Activated CD4-positive, alpha-beta T cell treated with anti-CD3 and anti-CD28 coated beads, Interleukin-2, amount 10 ng/mL, durations not matched to agents 7 days and 5 days (primary cell): ENCODE measurements around the gene OLFM1. TPM values are rescaled to one million over a fixed set of nuclear protein-coding genes. Genes with fewer than 3 reads are reported as not detected.
"Not testable (repeated sequence)": the region's sequence is repeated elsewhere in the genome, so short reads cannot be mapped to it uniquely, and the experiment has no call there.

Experiments
- CTCF ChIA-PET: fragments of 350-600 bp; sonication (Branson Sonifier 250); formaldehyde crosslinking; loops from one replicate; lab custom pipeline; 2021; ENCODE audit warnings: antibody characterized with exemption; lab: Charles Lee
- POLR2A ChIA-PET: fragments of 350-600 bp; sonication (Branson Sonifier 250); formaldehyde crosslinking; loops from one replicate; lab custom pipeline; 2021; ENCODE audit warnings: antibody characterized with exemption; lab: Charles Lee
- DNase-seq: peaks from one replicate; pipeline ENCODE4 v3.0.0-alpha.2; 2020
- H3K27ac Mint-ChIP-seq: one replicate; pipeline ENCODE4 v1.8.0; 2021; ENCODE audit warnings: mild to moderate bottlenecking, moderate library complexity, mixed read lengths
- H3K27me3 Mint-ChIP-seq: one replicate; pipeline ENCODE4 v1.8.0; 2021; ENCODE audit warnings: mixed read lengths
- H3K36me3 Mint-ChIP-seq: one replicate; pipeline ENCODE4 v1.8.0; 2021; ENCODE audit warnings: low read depth, mixed read lengths
- H3K4me1 Mint-ChIP-seq: one replicate; pipeline ENCODE4 v1.8.0; 2021; ENCODE audit warnings: mixed read lengths
- H3K4me3 Mint-ChIP-seq: one replicate; pipeline ENCODE4 v1.8.0; 2021; ENCODE audit warnings: mild to moderate bottlenecking, moderate library complexity, mixed read lengths
- H3K9me3 Mint-ChIP-seq: one replicate; pipeline ENCODE4 v1.8.0; 2021; ENCODE audit warnings: mixed read lengths
- total RNA-seq, 2 experiments: library from RNA; stranded (reverse); gene quantifications; one replicate each; pipeline ENCODE4 v1.2.3, GENCODE V29; 2021

The OLFM1 gene
- total RNA-seq, 2 experiments from 2014 or later, result not detected

DNA sequence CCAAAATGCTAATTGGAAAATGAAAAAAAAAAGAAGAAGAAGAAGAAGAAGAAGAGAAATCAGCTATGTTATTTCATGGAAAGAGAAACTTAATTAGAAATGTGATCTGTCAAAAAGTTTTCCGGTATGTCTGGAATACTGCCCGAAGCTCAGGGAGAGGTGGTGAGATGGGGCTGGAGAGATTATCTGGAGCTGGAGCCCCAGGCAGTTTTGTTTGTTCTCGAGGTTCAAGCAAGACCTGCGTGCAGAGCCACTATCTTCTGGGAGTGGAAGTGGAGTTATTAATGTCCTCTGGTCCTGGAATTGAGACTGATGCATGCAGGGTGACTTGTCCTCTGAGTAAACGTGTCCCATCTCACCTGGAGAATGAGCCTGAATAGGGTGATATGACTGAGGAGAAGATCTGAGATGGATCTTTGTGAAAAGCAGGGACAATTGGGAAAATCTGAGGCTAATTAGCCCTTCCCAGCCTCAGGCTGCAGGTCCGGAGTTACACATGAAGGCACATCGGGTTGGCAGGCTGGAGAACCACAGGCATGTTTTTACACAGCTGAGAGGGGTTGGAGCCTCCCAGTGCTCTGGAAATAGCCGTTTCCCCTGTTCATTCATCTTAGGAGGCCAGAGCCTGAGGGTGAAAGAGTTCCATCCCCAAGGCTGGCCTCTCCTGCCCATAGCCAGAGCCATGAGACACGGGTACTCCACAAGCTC lies 70.5 kb downstream of the OLFM1 start:
- no peak overlapping the region for H3K27ac Mint-ChIP-seq
- no peak for DNase-seq
- H3K4me3 Mint-ChIP-seq, result no peak overlapping the region
- no peaks in the 10 kb centered on the region for H3K36me3 Mint-ChIP-seq
- ChIA-PET CTCF (no interaction called here), POLR2A (no interaction called here)
- no peaks in the 10 kb centered on the region for H3K9me3 Mint-ChIP-seq
- H3K4me1 Mint-ChIP-seq, result no peaks in the 10 kb centered on the region
- H3K27me3 Mint-ChIP-seq, result no peaks in the 10 kb centered on the region

DNA sequence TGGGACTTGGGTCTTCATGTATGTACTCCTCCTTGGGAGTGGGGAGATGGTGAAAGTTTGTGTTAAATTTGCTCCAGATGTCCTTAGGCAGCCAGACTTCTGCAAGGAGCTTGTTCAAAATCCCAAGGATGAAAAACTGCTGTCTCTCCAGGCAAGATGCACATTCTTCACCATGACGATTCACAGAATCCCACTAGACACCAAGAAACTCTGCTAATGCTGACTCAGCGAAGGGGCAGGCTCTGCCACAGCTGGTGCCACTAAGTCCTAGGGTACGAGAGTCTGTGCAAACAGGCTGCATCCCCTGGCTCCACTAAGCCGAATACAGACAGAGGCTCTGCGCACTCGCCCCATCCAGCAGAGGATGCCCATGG lies 71.1 kb downstream of the OLFM1 start:
- Mint-ChIP-seq H3K4me1 (no peaks in the 10 kb centered on the region), H3K9me3 (no peaks in the 10 kb centered on the region), H3K36me3 (no peaks in the 10 kb centered on the region), H3K27me3 (no peaks in the 10 kb centered on the region), H3K27ac (no peak overlapping the region), H3K4me3 (no peak overlapping the region)
- CTCF ChIA-PET, result no interaction called here
- POLR2A ChIA-PET, result no interaction called here
- no peak for DNase-seq

DNA sequence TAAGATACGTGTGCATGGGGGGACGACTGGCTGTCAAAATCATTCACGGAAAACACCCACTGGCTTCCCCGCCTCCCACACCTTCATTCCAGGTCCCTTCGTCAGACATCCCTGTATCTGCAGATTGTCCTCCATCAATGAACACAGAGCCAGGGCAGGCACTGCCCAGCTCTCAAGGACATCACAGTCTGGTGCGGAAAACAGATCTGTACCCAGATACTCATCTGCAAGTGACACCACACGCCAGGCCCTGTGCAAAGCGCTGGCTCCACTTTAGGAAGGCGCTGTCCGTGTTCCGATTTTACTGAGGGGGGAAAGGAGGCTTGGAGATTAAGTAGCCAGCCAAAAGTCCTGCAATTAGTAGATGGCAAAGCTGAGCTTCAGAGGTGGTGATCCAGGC lies 72.3 kb downstream of the OLFM1 start:
- Mint-ChIP-seq H3K4me3 (no peak overlapping the region), H3K27ac (no peak overlapping the region), H3K4me1 (no peaks in the 10 kb centered on the region), H3K36me3 (no peaks in the 10 kb centered on the region), H3K27me3 (no peaks in the 10 kb centered on the region), H3K9me3 (no peaks in the 10 kb centered on the region)
- no peak for DNase-seq
- ChIA-PET POLR2A (no interaction called here), CTCF (no interaction called here)

DNA sequence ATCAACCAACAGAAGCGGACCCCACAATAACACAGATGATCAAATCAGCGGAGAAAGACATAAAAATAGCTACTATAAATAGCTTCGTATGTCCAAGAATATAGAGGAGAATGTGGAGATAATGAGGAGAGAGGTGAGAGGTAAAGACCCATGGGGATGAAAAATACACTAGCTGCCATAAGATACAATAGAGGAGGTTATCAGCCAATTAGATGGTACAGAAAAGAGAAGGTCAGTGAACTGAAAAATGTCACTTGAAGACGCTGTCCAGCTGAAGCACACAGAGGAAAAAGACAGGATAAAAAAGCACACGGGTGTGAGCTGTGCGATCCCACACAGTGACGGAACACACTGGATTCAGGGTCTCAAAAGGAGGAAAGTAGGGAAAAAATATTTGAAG lies 73.4 kb downstream of the OLFM1 start:
- Mint-ChIP-seq H3K4me3 (no peak overlapping the region), H3K36me3 (no peaks in the 10 kb centered on the region), H3K9me3 (no peaks in the 10 kb centered on the region), H3K4me1 (no peaks in the 10 kb centered on the region), H3K27me3 (no peaks in the 10 kb centered on the region), H3K27ac (no peak overlapping the region)
- ChIA-PET CTCF (no interaction called here), POLR2A (no interaction called here)
- no peak for DNase-seq

DNA sequence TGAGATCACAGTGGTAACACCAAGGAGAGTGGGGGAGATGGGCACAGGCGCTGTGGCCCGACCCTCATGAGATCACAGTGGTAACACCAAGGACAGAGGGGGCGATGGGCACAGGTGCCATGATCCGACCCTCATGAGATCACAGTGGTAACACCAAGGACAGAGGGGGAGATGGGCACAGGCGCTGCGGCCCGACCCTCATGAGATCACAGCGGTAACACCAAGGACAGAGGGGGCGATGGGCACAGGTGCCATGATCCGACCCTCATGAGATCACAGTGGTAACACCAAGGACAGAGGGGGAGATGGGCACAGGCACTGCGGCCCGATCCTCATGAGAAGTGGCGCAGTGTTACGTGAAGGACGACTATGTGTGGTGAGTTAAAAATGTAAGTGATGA lies 75.1 kb downstream of the OLFM1 start:
- H3K4me1 Mint-ChIP-seq, H3K27ac Mint-ChIP-seq, POLR2A ChIA-PET, H3K4me3 Mint-ChIP-seq, CTCF ChIA-PET, H3K36me3 Mint-ChIP-seq, H3K27me3 Mint-ChIP-seq, H3K9me3 Mint-ChIP-seq, DNase-seq: not testable (repeated sequence)

DNA sequence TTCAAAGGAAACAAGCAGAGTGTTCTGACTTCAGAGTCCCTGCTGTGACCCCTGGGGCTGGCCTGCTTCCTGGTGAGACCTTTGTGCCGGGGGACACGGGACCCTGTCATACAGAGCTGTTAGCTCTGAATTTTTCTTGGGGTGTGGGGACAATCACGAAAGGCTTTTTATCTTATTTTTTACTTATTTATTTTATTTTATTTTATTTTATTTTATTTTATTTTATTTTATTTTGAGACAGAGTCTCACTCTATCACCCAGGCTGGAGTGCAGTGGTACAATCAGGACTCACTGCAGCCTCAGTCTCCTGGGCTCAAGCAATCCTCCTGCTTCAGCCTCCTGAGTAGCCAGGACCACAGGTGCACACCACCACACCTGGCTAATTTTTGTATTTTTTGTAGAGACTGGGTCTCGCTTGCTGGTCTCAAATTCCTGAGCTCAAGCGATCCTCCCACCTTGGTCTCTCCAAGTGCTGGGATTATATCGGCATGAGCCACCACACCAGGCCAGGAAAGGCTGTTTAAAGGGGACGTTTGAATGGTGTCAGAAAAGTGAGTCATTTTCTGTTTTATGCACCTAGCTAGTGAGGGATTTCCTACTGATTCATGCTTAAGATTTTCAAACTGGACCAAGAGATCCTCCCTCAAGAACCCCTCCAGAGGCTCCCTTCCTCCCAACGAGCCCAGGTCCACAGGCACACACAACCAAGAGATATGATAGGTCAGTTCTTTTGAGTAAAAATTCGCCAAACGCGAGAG lies 75.7 kb downstream of the OLFM1 start:
- Mint-ChIP-seq H3K27me3 (no peaks in the 10 kb centered on the region), H3K9me3 (no peaks in the 10 kb centered on the region), H3K36me3 (no peaks in the 10 kb centered on the region), H3K27ac (no peak overlapping the region), H3K4me1 (no peaks in the 10 kb centered on the region), H3K4me3 (no peak overlapping the region)
- no peak for DNase-seq
- ChIA-PET CTCF (no interaction called here), POLR2A (no interaction called here)

DNA sequence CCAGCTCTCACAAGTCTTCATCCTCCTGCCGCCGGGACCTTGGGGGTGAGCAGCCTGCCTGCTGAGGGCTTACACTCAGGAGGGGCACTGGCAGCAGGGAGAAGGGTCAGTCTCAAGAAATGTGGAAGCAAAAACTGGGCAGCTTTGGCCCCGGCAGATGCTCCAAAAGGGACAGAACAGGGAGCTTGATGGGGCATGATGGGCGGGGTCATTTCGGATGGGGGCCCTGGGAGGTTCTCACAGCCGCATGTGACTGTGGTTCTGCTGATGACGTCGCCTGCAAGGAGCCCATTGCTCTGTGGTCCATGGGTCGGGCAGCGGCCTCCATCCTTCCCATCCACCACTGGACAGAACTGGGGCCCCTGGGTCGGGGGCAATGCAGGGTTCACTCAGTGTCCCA lies 76.6 kb downstream of the OLFM1 start:
- POLR2A ChIA-PET, result no interaction called here
- no peaks in the 10 kb centered on the region for H3K27me3 Mint-ChIP-seq
- H3K36me3 Mint-ChIP-seq, result no peaks in the 10 kb centered on the region
- no peaks in the 10 kb centered on the region for H3K4me1 Mint-ChIP-seq
- DNase-seq, result no peak
- H3K27ac Mint-ChIP-seq, result no peak overlapping the region
- no peak overlapping the region for H3K4me3 Mint-ChIP-seq
- H3K9me3 Mint-ChIP-seq, result no peaks in the 10 kb centered on the region
- CTCF ChIA-PET, result no interaction called here

DNA sequence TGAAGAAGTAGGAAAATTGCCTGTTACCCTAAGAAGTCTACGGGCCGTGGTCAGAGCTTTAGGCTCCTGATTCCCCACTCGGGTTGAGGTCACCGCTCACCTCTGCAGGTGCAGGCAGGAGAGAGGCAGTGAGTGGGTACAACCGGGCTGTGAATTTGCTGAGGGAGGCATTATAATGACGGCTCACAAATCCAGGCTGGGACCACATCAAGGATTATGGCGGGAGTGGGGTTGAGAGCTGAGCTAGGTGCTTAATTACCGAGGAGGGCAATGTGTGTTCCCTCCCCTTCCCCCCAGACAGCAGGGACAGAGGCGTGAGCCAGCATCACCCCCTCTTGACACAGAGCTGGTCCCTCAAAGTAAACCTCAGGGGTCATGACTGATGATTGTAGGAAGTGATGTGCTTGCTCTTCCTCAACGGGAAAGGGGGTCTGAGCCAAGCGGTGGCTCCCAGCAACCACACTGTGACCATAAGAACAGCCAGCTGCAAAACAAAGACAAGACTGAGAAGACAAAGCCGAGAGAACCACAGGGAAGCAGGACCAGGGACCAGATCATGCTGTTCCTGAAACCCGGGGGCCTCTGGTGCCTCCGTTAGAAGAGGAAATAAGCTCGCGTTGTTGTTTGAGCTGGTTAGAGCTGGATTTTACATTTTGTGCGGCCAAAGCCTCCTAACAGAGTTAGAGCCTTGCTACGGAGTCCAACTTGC lies 77.7 kb downstream of the OLFM1 start:
- H3K27ac Mint-ChIP-seq, result no peak overlapping the region
- ChIA-PET POLR2A (no interaction called here), CTCF (no interaction called here)
- no peaks in the 10 kb centered on the region for H3K4me1 Mint-ChIP-seq
- H3K9me3 Mint-ChIP-seq, result peaks cover 4% of the 10 kb centered on the region
- no peak overlapping the region for H3K4me3 Mint-ChIP-seq
- no peaks in the 10 kb centered on the region for H3K36me3 Mint-ChIP-seq
- DNase-seq, result no peak
- no peaks in the 10 kb centered on the region for H3K27me3 Mint-ChIP-seq

DNA sequence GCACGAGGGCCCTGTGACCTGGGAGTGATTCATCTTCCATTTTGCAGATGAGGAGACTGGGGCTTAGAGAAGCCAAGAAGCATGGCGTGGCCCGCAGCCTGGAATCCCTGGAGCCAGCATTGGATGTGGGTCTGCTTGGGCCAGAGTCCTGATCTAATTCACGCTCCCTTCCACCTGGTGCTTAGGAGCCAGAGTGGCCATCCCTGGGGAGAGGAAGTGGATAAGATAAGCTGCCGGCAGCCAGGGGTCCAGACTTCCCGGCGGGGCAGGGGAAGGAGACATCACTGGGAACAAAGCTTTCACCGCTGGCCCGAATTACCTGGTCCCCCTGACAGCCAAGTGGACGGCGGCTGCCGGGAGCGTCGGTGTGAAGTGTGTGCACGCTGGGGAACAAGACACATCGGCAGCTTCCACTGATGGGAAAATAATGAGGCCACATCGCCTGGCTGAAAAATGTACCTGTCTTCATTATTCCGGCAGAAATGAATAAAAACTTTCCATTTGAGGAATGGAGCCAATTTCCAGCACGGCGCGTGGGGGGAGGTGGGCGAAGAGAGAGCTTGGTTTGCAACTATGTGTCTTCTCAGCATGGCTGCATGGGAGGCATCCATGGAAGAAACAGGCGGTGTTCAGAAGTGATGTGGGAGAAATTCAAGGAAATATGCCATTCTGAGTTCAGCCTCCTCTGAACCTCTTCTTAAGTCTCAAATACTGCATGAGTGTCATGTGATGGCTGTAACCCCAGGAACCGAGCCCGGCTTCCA lies 78.5 kb downstream of the OLFM1 start:
- Mint-ChIP-seq H3K4me3 (no peak overlapping the region), H3K9me3 (peaks cover 4% of the 10 kb centered on the region), H3K27ac (no peak overlapping the region), H3K4me1 (no peaks in the 10 kb centered on the region), H3K36me3 (no peaks in the 10 kb centered on the region), H3K27me3 (no peaks in the 10 kb centered on the region)
- DNase-seq, result no peak
- CTCF ChIA-PET, result no interaction called here
- POLR2A ChIA-PET, result no interaction called here

DNA sequence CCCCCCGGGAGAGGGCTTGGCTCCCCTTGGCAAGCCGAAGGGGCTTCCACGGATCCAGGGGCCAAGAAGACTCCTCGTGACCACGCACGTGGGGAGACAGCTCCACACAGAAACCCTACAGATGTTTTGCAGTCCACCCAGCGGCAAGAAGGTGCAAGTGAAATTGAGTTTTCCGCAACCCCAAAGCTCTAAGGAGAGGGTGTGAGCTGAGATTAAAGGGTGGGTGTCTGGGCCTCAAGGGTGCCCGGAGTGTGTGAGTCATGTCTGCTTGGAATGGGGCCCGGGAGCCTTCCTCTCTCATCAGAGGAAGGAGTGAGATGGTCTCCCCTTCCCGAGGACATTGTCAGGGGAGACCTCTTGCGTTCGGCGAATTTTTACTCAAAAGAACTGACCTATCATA lies 79.1 kb downstream of the OLFM1 start:
- POLR2A ChIA-PET, result no interaction called here
- H3K9me3 Mint-ChIP-seq, result peaks cover 4% of the 10 kb centered on the region

DNA sequence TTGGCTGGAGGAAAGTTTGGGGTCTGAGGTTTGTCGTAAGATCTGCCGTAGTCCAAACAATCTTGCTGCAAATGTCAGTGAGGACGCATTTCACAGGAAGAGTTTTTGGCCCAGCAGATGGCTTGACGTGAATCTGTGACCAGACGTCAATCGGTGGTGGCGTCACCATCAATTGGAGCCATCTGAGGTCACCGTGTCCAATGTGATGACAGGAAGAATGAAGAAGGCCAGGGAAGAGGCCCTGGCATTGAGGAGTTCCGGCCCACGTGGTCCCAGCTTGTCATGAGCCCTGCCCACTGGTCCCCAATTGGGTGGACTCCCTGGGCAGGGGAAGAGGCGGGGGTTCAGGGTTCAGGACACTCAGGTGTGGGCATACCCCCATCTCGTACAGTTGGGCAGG lies 79.9 kb downstream of the OLFM1 start:
- H3K36me3 Mint-ChIP-seq, result no peaks in the 10 kb centered on the region
- no peak overlapping the region for H3K27ac Mint-ChIP-seq
- no peaks in the 10 kb centered on the region for H3K4me1 Mint-ChIP-seq
- ChIA-PET CTCF (no interaction called here), POLR2A (no interaction called here)
- no peaks in the 10 kb centered on the region for H3K27me3 Mint-ChIP-seq
- DNase-seq, result no peak
- H3K4me3 Mint-ChIP-seq, result no peak overlapping the region
- peaks cover 4% of the 10 kb centered on the region for H3K9me3 Mint-ChIP-seq

More for the DNA sequence above, 79.1 kb downstream of the OLFM1 start:
- no peaks in the 10 kb centered on the region for H3K27me3 Mint-ChIP-seq
- CTCF ChIA-PET, result no interaction called here
- H3K4me1 Mint-ChIP-seq, result no peaks in the 10 kb centered on the region
- H3K27ac Mint-ChIP-seq, result no peak overlapping the region
- no peak overlapping the region for H3K4me3 Mint-ChIP-seq
- H3K36me3 Mint-ChIP-seq, result no peaks in the 10 kb centered on the region
- no peak for DNase-seq

DNA sequence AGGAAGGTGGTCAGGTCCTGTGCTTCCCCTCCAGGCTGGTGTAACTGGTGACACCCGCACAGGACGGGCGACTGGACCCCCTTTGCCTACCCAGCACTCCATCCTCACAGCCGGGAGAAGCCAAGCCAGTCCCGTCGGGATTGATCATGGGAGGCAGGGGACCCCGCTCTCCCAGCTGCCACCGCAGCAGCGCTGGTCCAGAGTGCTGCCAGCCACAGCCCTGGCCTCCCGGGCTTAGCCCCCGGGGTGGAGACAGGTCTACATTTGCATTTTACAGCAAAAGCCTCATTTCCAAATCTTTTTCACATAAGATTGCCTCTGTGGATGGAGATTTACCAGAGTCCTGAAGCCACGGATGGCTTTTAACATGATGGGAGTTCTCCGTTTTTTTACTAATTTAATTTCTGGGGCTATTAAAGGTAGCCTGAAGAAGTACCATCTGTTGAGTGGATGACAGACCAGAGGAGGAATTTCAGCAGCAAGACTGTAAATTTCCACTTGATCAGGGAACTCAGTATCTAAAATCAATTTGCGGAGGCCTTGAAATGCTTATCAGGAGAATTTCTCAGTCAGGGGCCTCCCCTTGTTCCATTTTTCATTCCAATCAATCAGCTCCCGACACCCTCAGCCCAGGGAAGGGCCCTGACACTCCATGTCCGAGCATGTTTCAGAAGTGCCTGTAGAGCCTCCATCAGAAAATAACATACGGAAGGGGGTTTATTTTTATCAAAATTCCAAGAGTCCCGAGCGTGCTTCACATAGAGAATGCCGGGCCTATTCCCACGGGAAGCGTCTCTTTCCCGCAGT lies 80.6 kb downstream of the OLFM1 start:
- ChIA-PET CTCF (no interaction called here), POLR2A (no interaction called here)
- no peaks in the 10 kb centered on the region for H3K27me3 Mint-ChIP-seq
- no peaks in the 10 kb centered on the region for H3K4me1 Mint-ChIP-seq
- no peaks in the 10 kb centered on the region for H3K36me3 Mint-ChIP-seq
- peaks cover 4% of the 10 kb centered on the region for H3K9me3 Mint-ChIP-seq
- DNase-seq, result no peak
- H3K27ac Mint-ChIP-seq, result no peak overlapping the region
- H3K4me3 Mint-ChIP-seq, result no peak overlapping the region
